ENCODE results near the gene GLRA1.

GLRA1 gene

GRCh38 chr5:151924564-151925301, at the start of gene GLRA1:
Gene GLRA1, minus strand, starts transcription at chr5:151924851. Its CDS starts 302 bp downstream, at chr5:151924549.
- Mint-ChIP-seq H3K27me3 (peaks cover 13% of the 10 kb centered on the region), H3K9me3 (peaks cover 6% of the 10 kb centered on the region), H3K27ac (no peak within 1 kb of the TSS), H3K36me3 (ENCODE audit: low read depth) (no peaks in the 10 kb centered on the region), H3K4me1 (ENCODE audit: low read depth) (no peaks in the 10 kb centered on the region), H3K4me3 (no peak within 1 kb of the TSS)
- intact Hi-C loops (cut with micrococcal nuclease), result no loop called here

DNA sequence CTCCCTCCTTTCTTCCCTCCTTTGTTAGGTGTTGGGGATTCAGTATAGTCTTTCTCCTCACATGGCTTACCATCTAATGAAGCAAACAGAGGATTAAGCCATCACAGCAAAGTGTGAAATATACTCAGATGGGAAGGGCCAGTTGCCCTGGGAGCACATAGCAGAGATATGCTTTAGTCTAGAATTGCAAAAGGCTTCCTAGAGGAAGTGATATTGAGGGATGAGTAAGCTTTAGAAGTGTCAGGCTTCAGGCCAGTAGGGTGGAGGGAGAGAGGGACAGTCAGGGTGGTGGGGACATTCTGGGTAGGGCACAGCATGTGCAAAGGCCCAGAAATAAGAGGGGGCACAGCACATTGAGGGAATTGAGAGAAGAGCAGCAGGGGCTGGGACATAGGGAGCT, 46.2 kb upstream of the GLRA1 start:
- Mint-ChIP-seq H3K36me3 (ENCODE audit: low read depth) (no peaks in the 10 kb centered on the region), H3K4me3 (no peak overlapping the region), H3K9me3 (no peaks in the 10 kb centered on the region), H3K27me3 (no peaks in the 10 kb centered on the region), H3K4me1 (ENCODE audit: low read depth) (no peaks in the 10 kb centered on the region), H3K27ac (no peak overlapping the region)
- intact Hi-C loops (cut with micrococcal nuclease), result no loop called here

DNA sequence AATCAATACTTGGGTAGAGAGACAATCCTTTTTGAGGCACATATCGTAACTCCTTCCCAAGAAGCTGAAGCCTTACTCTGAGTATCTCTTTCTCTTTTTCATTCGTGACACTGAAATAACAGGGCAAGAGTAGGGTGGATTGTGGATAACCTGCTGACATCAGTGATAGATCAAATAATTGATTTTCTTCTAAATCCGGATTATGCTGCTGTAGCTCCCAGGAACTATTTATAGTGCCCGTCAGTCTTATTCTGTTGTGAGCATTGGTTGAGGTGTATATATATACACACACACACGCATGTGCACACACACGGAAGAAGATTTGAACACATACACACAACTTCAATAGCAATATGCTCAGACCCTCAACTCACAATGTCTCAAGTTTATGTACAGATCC, 43.2 kb upstream of the GLRA1 start:
- Mint-ChIP-seq H3K27ac (no peak overlapping the region), H3K4me3 (no peak overlapping the region), H3K4me1 (ENCODE audit: low read depth) (no peaks in the 10 kb centered on the region), H3K9me3 (no peaks in the 10 kb centered on the region), H3K27me3 (no peaks in the 10 kb centered on the region), H3K36me3 (ENCODE audit: low read depth) (no peaks in the 10 kb centered on the region)
- intact Hi-C loops (cut with micrococcal nuclease), result no loop called here

DNA sequence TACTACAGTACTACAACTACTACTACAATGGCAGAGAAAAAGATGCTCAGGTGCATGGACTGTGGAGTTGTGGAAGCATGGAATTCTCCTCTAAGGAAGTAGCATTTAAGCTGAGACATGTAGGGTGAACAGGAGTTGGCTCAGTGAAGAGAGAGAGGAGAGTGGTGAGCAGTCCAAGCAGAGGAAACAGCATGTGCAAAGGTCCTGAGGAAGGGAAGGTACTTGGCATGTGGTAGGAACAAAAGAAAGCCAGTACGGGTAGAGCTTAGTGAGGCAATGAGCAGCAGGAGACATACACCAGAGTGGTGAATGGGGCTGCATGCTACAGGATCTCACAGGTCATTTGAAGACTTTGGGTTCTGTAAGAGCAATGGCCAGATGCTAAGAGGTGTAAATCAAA, 41.4 kb upstream of the GLRA1 start:
- Mint-ChIP-seq H3K27me3 (no peaks in the 10 kb centered on the region), H3K36me3 (ENCODE audit: low read depth) (no peaks in the 10 kb centered on the region), H3K4me3 (no peak overlapping the region), H3K9me3 (no peaks in the 10 kb centered on the region), H3K4me1 (ENCODE audit: low read depth) (no peaks in the 10 kb centered on the region), H3K27ac (no peak overlapping the region)
- intact Hi-C loops (cut with micrococcal nuclease), result no loop called here

- H3K36me3 Mint-ChIP-seq (ENCODE audit: low read depth), result no peaks in the 10 kb centered on the region
- H3K4me3 Mint-ChIP-seq, result no peak overlapping the region
- no peaks in the 10 kb centered on the region for H3K4me1 Mint-ChIP-seq (ENCODE audit: low read depth)
- no peaks in the 10 kb centered on the region for H3K27me3 Mint-ChIP-seq
- H3K9me3 Mint-ChIP-seq, result no peaks in the 10 kb centered on the region
- intact Hi-C loops (cut with micrococcal nuclease), result no loop called here
- H3K27ac Mint-ChIP-seq, result no peak overlapping the region
These were observed 39.8 kb upstream of the GLRA1 start for GRCh38 chr5:151964471-151964870.

- intact Hi-C loops (cut with micrococcal nuclease), result no loop called here
- H3K36me3 Mint-ChIP-seq (ENCODE audit: low read depth), result no peaks in the 10 kb centered on the region
- H3K4me1 Mint-ChIP-seq (ENCODE audit: low read depth), result no peaks in the 10 kb centered on the region
- H3K4me3 Mint-ChIP-seq, result no peak overlapping the region
- no peaks in the 10 kb centered on the region for H3K27me3 Mint-ChIP-seq
- no peaks in the 10 kb centered on the region for H3K9me3 Mint-ChIP-seq
- H3K27ac Mint-ChIP-seq, result no peak overlapping the region
These were observed 36.9 kb upstream of the GLRA1 start for GRCh38 chr5:151961557-151961956.

GRCh38 chr5:151958111-151958510, 33.5 kb upstream of the GLRA1 start:
- Mint-ChIP-seq H3K4me3 (no peak overlapping the region), H3K27ac (no peak overlapping the region)

GRCh38 chr5:151956725-151957124, 32.1 kb upstream of the GLRA1 start:
- no peaks in the 10 kb centered on the region for H3K4me1 Mint-ChIP-seq (ENCODE audit: low read depth)
- H3K27ac Mint-ChIP-seq, result no peak overlapping the region
- H3K4me3 Mint-ChIP-seq, result no peak overlapping the region
- H3K36me3 Mint-ChIP-seq (ENCODE audit: low read depth), result no peaks in the 10 kb centered on the region
- H3K9me3 Mint-ChIP-seq, result no peaks in the 10 kb centered on the region
- no peaks in the 10 kb centered on the region for H3K27me3 Mint-ChIP-seq
- intact Hi-C loops (cut with micrococcal nuclease), result no loop called here

More at GRCh38 chr5:151958111-151958510, 33.5 kb upstream of the GLRA1 start:
- Mint-ChIP-seq H3K27me3 (no peaks in the 10 kb centered on the region), H3K9me3 (no peaks in the 10 kb centered on the region), H3K4me1 (ENCODE audit: low read depth) (no peaks in the 10 kb centered on the region), H3K36me3 (ENCODE audit: low read depth) (no peaks in the 10 kb centered on the region)
- intact Hi-C loops (cut with micrococcal nuclease), result no loop called here

DNA sequence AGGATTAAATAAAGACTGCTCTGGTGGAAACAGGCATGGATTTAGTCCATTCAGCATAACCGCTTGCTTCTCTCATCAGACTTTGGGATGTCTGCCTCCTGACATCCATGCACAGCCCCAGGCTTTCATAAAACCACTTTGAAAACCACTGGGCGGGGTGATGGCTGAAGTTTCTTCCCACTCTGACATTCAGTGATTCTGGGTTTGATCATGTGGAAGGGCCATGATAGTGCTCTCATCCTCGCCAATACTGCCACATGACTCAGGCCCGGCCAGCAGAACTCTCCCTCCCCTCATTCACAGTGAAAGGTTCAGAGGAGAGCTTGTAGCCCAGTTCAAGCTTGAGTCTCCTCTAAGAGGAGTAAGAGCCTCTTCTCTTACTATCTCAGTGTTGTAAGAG, 29.6 kb upstream of the GLRA1 start:
- H3K27me3 Mint-ChIP-seq, result no peaks in the 10 kb centered on the region
- no peak overlapping the region for H3K4me3 Mint-ChIP-seq
- no peaks in the 10 kb centered on the region for H3K9me3 Mint-ChIP-seq
- intact Hi-C loops (cut with micrococcal nuclease), result no loop called here
- H3K4me1 Mint-ChIP-seq (ENCODE audit: low read depth), result no peaks in the 10 kb centered on the region
- no peak overlapping the region for H3K27ac Mint-ChIP-seq
- no peaks in the 10 kb centered on the region for H3K36me3 Mint-ChIP-seq (ENCODE audit: low read depth)

- Mint-ChIP-seq H3K27me3 (no peaks in the 10 kb centered on the region), H3K4me3 (no peak overlapping the region), H3K9me3 (no peaks in the 10 kb centered on the region), H3K4me1 (ENCODE audit: low read depth) (no peaks in the 10 kb centered on the region), H3K36me3 (ENCODE audit: low read depth) (no peaks in the 10 kb centered on the region), H3K27ac (no peak overlapping the region)
- intact Hi-C loops (cut with micrococcal nuclease), result no loop called here
These were observed 29.2 kb upstream of the GLRA1 start for GRCh38 chr5:151953833-151954232.

DNA sequence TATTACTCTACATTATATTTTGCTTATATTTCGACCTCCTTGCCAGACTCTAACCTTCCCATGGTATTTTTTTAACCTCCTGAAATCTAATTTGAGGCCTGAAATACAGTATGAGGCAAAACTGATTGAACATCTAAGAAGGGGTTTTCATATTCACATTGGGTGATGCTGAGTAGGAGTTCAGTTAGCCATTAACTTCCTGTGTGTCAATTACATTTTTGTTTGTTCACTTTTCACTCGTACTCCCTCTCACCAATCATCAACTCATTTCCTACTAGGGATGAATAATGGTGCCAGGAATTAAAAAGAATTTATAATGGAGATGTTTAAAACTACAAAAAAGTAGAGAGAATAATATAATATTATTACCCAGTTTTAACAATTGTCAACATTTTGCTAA, 27.6 kb upstream of the GLRA1 start:
- intact Hi-C loops (cut with micrococcal nuclease), result no loop called here
- H3K4me3 Mint-ChIP-seq, result no peak overlapping the region

DNA sequence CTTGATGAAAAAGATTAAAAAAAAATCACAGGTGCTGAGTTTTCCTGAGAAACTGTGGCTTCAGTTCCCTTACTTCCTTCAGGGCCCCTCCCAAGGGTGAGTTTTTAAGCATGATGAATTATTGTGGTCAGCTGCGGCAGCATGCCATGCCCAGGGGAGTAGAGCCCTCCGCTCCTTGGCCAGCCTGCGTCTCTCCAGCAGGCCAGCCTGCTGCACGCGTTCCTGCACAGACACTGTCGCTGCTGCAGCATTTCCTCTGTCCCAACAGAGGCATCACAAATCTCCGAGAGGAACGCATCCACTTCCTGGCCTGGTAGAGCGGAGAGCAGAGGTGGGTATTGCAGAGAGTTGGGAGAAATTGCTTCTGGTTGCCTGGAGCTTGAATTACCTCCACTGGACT, 26.1 kb upstream of the GLRA1 start:
- intact Hi-C loops (cut with micrococcal nuclease), result no loop called here
- Mint-ChIP-seq H3K36me3 (ENCODE audit: low read depth) (no peaks in the 10 kb centered on the region), H3K27ac (no peak overlapping the region), H3K27me3 (no peaks in the 10 kb centered on the region), H3K4me3 (no peak overlapping the region), H3K4me1 (ENCODE audit: low read depth) (no peaks in the 10 kb centered on the region), H3K9me3 (no peaks in the 10 kb centered on the region)

More for the DNA sequence above, 27.6 kb upstream of the GLRA1 start:
- H3K27me3 Mint-ChIP-seq, result no peaks in the 10 kb centered on the region
- no peak overlapping the region for H3K27ac Mint-ChIP-seq
- no peaks in the 10 kb centered on the region for H3K36me3 Mint-ChIP-seq (ENCODE audit: low read depth)
- H3K9me3 Mint-ChIP-seq, result no peaks in the 10 kb centered on the region
- H3K4me1 Mint-ChIP-seq (ENCODE audit: low read depth), result no peaks in the 10 kb centered on the region

DNA sequence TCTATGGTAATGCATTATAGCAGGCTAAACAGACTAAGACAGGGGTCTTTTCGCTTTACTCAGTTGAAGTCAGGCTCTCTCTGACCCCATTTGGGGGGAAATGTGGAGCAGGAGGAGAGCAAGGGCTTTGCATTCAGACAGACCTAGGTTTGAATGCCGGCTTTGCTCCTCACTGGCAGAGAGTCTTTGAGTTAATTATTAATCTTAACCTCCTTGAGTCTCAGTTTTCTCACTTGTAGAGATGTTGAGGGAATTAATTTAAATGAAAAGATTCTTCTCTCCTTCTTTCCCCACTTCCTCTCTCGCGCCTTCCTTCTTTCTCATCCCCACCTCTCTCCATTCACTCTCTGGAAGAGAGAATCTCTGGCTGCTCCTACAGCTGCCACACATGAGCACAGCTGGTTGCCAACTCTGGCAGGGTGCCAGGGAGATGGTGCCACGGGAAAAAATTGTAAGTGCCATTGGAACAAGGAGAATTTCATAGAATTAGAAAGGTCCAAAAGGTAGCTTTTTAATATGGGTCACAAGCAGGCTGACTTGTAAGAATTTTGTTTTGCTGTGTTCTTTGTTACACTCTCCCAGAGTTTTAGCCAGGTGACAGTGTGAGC, 25.2 kb upstream of the GLRA1 start:
- Mint-ChIP-seq H3K4me3 (no peak overlapping the region), H3K4me1 (ENCODE audit: low read depth) (no peaks in the 10 kb centered on the region), H3K27ac (no peak overlapping the region), H3K9me3 (no peaks in the 10 kb centered on the region), H3K36me3 (ENCODE audit: low read depth) (no peaks in the 10 kb centered on the region), H3K27me3 (no peaks in the 10 kb centered on the region)
- intact Hi-C loops (cut with micrococcal nuclease), result no loop called here

GRCh38 chr5:151949113-151949512, 24.5 kb upstream of the GLRA1 start:
- H3K27me3 Mint-ChIP-seq, result no peaks in the 10 kb centered on the region
- intact Hi-C loops (cut with micrococcal nuclease), result no loop called here
- H3K4me1 Mint-ChIP-seq (ENCODE audit: low read depth), result no peaks in the 10 kb centered on the region
- no peak overlapping the region for H3K27ac Mint-ChIP-seq
- H3K9me3 Mint-ChIP-seq, result no peaks in the 10 kb centered on the region
- no peak overlapping the region for H3K4me3 Mint-ChIP-seq
- H3K36me3 Mint-ChIP-seq (ENCODE audit: low read depth), result no peaks in the 10 kb centered on the region
